ENCODE results near the gene COL6A5. TPM values are rescaled to one million over a fixed set of nuclear protein-coding genes. Genes with fewer than 3 reads are reported as not detected.

Gene COL6A5
- total RNA-seq, 4 donors from 2014 or later: 0.11 TPM; not detected in 3

DNA sequence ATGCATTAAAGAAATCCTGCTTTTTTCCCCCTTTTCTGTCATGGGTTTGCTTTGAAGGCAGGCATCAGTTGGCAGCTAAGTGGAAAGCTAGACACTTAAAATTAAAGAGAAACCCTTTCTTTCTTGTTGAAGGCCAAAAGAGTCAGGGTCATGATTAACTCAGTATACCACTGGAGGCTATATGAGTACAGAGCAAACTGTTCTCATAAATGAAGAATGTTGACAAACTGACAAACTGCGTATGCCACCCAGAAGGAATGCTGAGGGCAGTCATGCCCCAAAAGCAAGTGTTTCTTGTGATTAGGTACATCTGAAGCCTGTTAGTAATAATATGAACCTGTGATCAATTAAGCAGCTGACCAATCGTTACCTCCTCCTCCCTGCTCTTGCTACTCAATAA is 127.9 kb downstream of the COL6A5 start:
- H3K9me3 ChIP-seq: no peaks in the 10 kb centered on the region
- no peak overlapping the region for H3K4me3 ChIP-seq (replicated peaks in 1 of 3)
- TF ChIP-seq CTCF (IDR thresholded peaks at IDR 0.05) (no peak), POLR2A (IDR thresholded peaks at IDR 0.05) (no peak)
- WGBS, 2 donors: 37 to 66% methylated on average over 2 of the region's 2 CpGs
- no peaks in the 10 kb centered on the region for H3K4me1 ChIP-seq
- peak overlapping the region in 1 of 3 donors; percentile 36 for H3K27ac ChIP-seq
- no peaks in the 10 kb centered on the region for H3K36me3 ChIP-seq
- peak in 1 of 2 donors; percentile 8 for DNase-seq
- intact Hi-C loops (cut with DNase I): no loop called here
- no peaks in the 10 kb centered on the region for H3K27me3 ChIP-seq

DNA sequence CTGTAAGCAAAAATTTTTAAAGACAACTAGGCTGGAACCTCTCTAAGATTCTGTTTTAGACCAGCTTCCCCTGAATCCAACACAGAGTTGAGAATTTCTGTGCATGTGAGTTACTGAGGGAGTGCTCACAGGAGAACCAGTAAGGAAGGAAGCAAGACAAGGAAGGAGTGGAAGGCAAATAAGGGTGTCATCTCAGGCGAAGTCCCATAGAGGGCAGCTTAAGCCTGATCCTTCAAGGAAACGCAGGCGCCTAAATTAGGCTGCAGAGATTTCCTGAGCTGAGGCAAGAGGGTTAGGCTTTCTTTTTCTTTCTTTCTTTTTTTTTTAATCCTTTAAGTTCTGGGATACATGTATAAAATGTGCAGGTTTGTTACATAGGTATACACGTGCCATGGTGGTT is 135.3 kb downstream of the COL6A5 start:
- H3K27ac ChIP-seq: no peak overlapping the region
- intact Hi-C loops (cut with DNase I): no loop called here
- H3K4me1 ChIP-seq: no peaks in the 10 kb centered on the region
- H3K9me3 ChIP-seq: no peaks in the 10 kb centered on the region
- no peaks in the 10 kb centered on the region for H3K27me3 ChIP-seq
- 20 to 25% methylated on average over 4 of the region's 4 CpGs for WGBS, 2 donors
- no peaks in the 10 kb centered on the region for H3K36me3 ChIP-seq
- peak; percentile 35 to 36 for DNase-seq
- H3K4me3 ChIP-seq (replicated peaks in 1 of 3): no peak overlapping the region
- peak in 4 of 6 experiments; percentile 13 to 55 (median 48) for TF ChIP-seq CTCF (IDR thresholded peaks at IDR 0.05)
- TF ChIP-seq POLR2A (IDR thresholded peaks at IDR 0.05): no peak

DNA sequence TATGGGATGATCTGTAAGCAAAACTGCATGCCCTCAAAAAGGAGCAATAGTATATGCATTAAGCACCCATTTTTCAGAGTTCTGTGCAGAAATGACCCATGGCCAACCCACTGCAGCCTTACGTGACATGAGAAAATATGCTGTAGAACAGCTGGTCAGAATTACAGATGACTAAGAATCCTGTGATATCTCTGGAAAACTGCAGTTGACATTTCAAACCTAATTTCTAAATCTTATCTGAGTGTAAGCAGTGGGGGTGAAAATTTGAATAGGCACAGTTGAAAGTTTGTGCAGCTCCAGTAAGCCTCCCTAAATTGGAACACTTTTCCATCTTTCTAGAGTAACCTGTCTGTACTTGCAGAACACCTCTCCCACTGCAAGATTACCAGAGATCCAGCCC is 142.8 kb downstream of the COL6A5 start:
- 81 to 93% methylated on average over 1 of the region's 1 CpG for WGBS, 2 donors
- no peaks in the 10 kb centered on the region for H3K36me3 ChIP-seq
- no peak for DNase-seq

DNA sequence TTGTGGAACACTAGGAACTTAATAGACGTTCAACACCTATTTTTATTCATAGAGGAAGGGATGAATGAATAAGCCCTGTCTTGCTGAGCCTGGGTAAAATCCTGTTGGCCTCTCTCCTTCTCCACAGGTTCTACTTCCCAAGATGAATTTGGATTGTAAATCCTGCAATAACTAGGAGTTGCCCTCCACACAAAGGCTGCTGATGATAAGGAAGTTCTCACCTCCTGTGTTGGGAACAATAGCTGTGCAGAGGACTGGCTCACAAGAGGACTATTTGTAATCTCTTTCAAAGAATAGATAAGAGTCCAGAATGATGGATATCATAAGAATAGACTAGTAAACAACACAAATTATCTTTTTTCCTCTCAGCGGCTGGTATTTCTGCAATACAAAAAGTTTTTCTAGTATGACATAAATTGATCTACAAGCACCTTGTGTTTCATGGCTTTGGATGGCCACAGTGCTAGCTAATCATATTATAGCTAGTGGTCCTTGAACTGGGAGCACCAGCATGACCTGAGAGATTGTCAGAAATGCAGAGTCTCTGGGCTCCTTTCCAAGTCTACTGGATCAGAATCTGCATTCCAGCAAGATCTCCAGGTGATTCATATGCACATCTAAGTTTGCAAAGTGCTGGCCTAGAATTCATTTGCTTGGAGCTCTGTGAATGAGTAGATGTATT is 143.4 kb downstream of the COL6A5 start:
- no peak for DNase-seq
- 81 to 90% methylated on average over 2 of the region's 2 CpGs for WGBS, 2 donors

More for the DNA sequence above, 142.8 kb downstream of the COL6A5 start:
- Histone ChIP-seq H3K4me1 (no peaks in the 10 kb centered on the region), H3K9me3 (no peaks in the 10 kb centered on the region), H3K27ac (no peak overlapping the region), H3K27me3 (no peaks in the 10 kb centered on the region), H3K4me3 (replicated peaks in 1 of 3) (no peak overlapping the region)
- TF ChIP-seq CTCF (IDR thresholded peaks at IDR 0.05): no peak
- no peak for TF ChIP-seq POLR2A (IDR thresholded peaks at IDR 0.05)
- intact Hi-C loops (cut with DNase I): no loop called here

More for the DNA sequence above, 143.4 kb downstream of the COL6A5 start:
- Histone ChIP-seq H3K4me1 (no peaks in the 10 kb centered on the region), H3K36me3 (no peaks in the 10 kb centered on the region), H3K4me3 (replicated peaks in 1 of 3) (no peak overlapping the region), H3K27me3 (no peaks in the 10 kb centered on the region), H3K9me3 (no peaks in the 10 kb centered on the region), H3K27ac (no peak overlapping the region)
- intact Hi-C loops (cut with DNase I): no loop called here
- TF ChIP-seq POLR2A (IDR thresholded peaks at IDR 0.05) (no peak), CTCF (IDR thresholded peaks at IDR 0.05) (no peak)

Measured in thyroid gland (tissue), 4 donors.